ENCODE measurements around the gene IER2. TPM values are rescaled to one million over a fixed set of nuclear protein-coding genes. Genes with fewer than 3 reads are reported as not detected.

The IER2 gene
- total and polyA plus RNA-seq, 2 of the 8 experiments (the other 6 are each of a cell fraction or from before 2014, with no cell fraction given) = 84.5 to 138 TPM

DNA sequence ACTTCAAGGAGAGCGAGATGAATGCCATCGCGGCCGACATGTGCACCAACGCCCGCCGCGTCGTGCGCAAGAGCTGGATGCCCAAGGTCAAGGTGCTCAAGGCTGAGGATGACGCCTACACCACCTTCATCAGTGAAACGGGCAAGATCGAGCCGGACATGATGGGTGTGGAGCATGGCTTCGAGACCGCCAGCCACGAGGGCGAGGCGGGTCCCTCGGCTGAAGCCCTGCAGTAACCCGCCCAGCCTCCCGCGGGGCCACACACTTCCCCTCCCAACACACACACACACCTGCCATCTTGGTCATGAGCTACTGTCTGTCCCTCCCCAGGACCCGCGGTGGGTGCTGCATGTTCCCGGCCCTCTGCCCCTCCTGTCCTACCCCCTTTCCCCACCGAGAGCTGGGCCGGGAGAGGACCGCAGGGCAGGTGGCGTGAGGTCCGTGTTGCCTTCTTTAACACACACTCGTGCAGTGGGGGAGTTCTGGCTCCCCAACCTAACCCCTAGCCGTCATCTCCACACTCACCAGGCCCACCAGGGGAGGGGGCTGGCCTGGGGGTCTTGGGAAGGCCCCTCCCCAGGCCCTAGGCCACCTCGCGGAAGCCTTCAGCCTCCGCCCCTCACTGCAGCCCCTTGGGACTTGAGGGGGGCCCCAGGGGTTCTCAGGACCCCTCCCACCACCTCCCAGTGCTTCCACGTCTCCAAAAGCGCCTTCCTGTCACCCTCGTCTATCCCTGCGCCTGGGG lies 11.9 kb upstream of the IER2 start (continued):
- TF ChIP-seq TAF7 (optimal IDR thresholded peaks at IDR 0.05; ENCODE audit: borderline replicate concordance, low read depth, low read length) = no peak
- TF ChIP-seq RFX5 (IDR thresholded peaks at IDR 0.05; ENCODE audit: borderline replicate concordance, low read depth, low read length) = no peak
- TF ChIP-seq SIRT6 (IDR thresholded peaks at IDR 0.05; ENCODE audit: low read length) = no peak
- no peak for TF ChIP-seq HDAC2 (IDR thresholded peaks at IDR 0.05; ENCODE audit: borderline replicate concordance in 1 of 2, low read depth in 2 of 2, low read length in 2 of 2)
- TF ChIP-seq GABPA (IDR thresholded peaks at IDR 0.05; ENCODE audit: borderline replicate concordance, insufficient read depth, low read length) = no peak
- TF ChIP-seq MAFK (IDR thresholded peaks at IDR 0.05; ENCODE audit: low read depth, low read length) = no peak
- no peak for TF ChIP-seq SRF (IDR thresholded peaks at IDR 0.05; ENCODE audit: low read depth, low read length)

All from H1 (cell line).